GM12878 (cell line): ENCODE data around the gene MRPL16. TPM values are rescaled to one million over a fixed set of nuclear protein-coding genes. Genes with fewer than 3 reads are reported as not detected.

Source experiments
- CBX3 ChIP-seq: fragments of 200-600 bp; sonication (generic); IDR thresholded peaks from 2 replicates; pipeline ENCODE4 v1.6.1; 2016; ENCODE audit warnings: low read depth, borderline replicate concordance
- DPF2 ChIP-seq: fragments of 450-650 bp; IDR thresholded peaks from 2 replicates; pipeline ENCODE4 v1.6.1; 2017; ENCODE audit warnings: mild to moderate bottlenecking
- HDAC2 ChIP-seq: fragments of 200-600 bp; sonication (generic); IDR thresholded peaks from 2 replicates; pipeline ENCODE4 v1.6.1; 2017
- HDAC6 ChIP-seq: fragments of 200-600 bp; sonication (generic); IDR thresholded peaks from one replicate; pipeline ENCODE4 v1.8.0; 2017; ENCODE audit warnings: antibody characterized with exemption; ENCODE audit not compliant: unreplicated experiment
- IKZF2 ChIP-seq, 2 experiments: fragments of 450-650 bp; IDR thresholded peaks; 2 replicates each; pipeline ENCODE4 v1.6.1; 2017; ENCODE audit warnings: mild to moderate bottlenecking in 2 of 2, moderate library complexity in 2 of 2
- KAT2A ChIP-seq: conservative IDR thresholded peaks from 2 replicates; pipeline ENCODE4 v1.6.1; 2011; ENCODE audit warnings: low read depth, low read length; ENCODE audit not compliant: control insufficient read depth
- RAD21 ChIP-seq: IDR thresholded peaks from 2 replicates; pipeline ENCODE4 v1.6.1; 2011; ENCODE audit warnings: mild to moderate bottlenecking, low read depth, low read length, moderate library complexity; ENCODE audit not compliant: insufficient read depth
- TAF1 ChIP-seq: IDR thresholded peaks from 2 replicates; pipeline ENCODE4 v1.6.1; 2011; ENCODE audit warnings: mild to moderate bottlenecking, low read depth, low read length, borderline replicate concordance
- ZNF384 ChIP-seq: IDR thresholded peaks from 2 replicates; pipeline ENCODE4 v1.6.1; 2012; ENCODE audit warnings: low read depth, mild to moderate bottlenecking, low read length, improper control_type of control experiment, borderline replicate concordance
- ZNF687 ChIP-seq: fragments of 450-650 bp; IDR thresholded peaks from 2 replicates; pipeline ENCODE4 v1.6.1; 2017; ENCODE audit warnings: mild to moderate bottlenecking, moderate library complexity
- polyA plus RNA-seq, 11 experiments: library from polyadenylated mRNA; depleted of rRNA in 4 of 11; unstranded in 6 of 11; stranded (reverse) in 5 of 11; fragments of >200 nt; fragmentation: Nextera tagmentation in 4 of 11; fragmentation: Illumina TruSeq in 1 of 11; extraction: Ambion mirVana in 4 of 11; extraction: Trizol in 1 of 11; gene quantifications; 1 replicate in 1 of 11; 2 replicates in 10 of 11; pipeline versions ENCODE4 v1.2.1 to v1.2.3, GENCODE V29; 2011 to 2016; ENCODE audit warnings: inconsistent platforms in 2 of 11, missing spikeins in 2 of 11, low read depth in 1 of 11
- total RNA-seq, 4 experiments: library from RNA; depleted of rRNA in 3 of 4; stranded (reverse); fragments of >200 nt in 3 of 4; fragmentation: Illumina TruSeq in 1 of 4; extraction: Trizol in 1 of 4; gene quantifications; 2 replicates each; pipeline versions ENCODE4 v1.2.1 to v1.2.3, GENCODE V29; 2013 to 2021
- TF ChIP-seq, protein P1 (sequence below): fragments of 450-650 bp; formaldehyde crosslinking; IDR thresholded peaks from 2 replicates; pipeline ENCODE4 v1.5.0; 2022; ENCODE audit warnings: mild to moderate bottlenecking, missing genetic modification characterization

The MRPL16 gene
- total and polyA plus RNA-seq, 10 of the 15 experiments (the other 5 are each of a cell fraction or from before 2014, with no cell fraction given): 38.2 to 167 (median 106) TPM

GRCh38 chr11:59782080-59782479 lies 28.5 kb downstream of the MRPL16 start (continued):
- TF ChIP-seq, protein P1, sequence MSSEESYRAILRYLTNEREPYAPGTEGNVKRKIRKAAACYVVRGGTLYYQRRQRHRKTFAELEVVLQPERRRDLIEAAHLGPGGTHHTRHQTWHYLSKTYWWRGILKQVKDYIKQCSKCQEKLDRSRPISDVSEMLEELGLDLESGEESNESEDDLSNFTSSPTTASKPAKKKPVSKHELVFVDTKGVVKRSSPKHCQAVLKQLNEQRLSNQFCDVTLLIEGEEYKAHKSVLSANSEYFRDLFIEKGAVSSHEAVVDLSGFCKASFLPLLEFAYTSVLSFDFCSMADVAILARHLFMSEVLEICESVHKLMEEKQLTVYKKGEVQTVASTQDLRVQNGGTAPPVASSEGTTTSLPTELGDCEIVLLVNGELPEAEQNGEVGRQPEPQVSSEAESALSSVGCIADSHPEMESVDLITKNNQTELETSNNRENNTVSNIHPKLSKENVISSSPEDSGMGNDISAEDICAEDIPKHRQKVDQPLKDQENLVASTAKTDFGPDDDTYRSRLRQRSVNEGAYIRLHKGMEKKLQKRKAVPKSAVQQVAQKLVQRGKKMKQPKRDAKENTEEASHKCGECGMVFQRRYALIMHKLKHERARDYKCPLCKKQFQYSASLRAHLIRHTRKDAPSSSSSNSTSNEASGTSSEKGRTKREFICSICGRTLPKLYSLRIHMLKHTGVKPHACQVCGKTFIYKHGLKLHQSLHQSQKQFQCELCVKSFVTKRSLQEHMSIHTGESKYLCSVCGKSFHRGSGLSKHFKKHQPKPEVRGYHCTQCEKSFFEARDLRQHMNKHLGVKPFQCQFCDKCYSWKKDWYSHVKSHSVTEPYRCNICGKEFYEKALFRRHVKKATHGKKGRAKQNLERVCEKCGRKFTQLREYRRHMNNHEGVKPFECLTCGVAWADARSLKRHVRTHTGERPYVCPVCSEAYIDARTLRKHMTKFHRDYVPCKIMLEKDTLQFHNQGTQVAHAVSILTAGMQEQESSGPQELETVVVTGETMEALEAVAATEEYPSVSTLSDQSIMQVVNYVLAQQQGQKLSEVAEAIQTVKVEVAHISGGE: no peak
- TF ChIP-seq DPF2 (no peak), KAT2A (no peak), RAD21 (no peak), ZNF384 (no peak), IKZF2 (IDR thresholded peaks at IDR 0.05) (no peak), TAF1 (no peak), HDAC2 (no peak), ZNF687 (no peak), CBX3 (no peak), HDAC6 (no peak)
